Neural crest cell (in vitro differentiated cells): ENCODE measurements around the gene CYTH1. TPM values are rescaled to one million over a fixed set of nuclear protein-coding genes. Genes with fewer than 3 reads are reported as not detected.

ENCODE experiments used
- DNase-seq: peaks from one replicate; pipeline ENCODE4 v3.0.0; 2021; ENCODE audit warnings: low read depth, mixed read lengths, low spot score
- H3K27ac Mint-ChIP-seq: one replicate; pipeline ENCODE4 v1.8.0; 2021; ENCODE audit warnings: mild to moderate bottlenecking, mixed read lengths; ENCODE audit not compliant: unreplicated experiment
- H3K27me3 Mint-ChIP-seq: 2 replicates; pipeline ENCODE4 v1.8.0; 2021; ENCODE audit warnings: low read depth, mild to moderate bottlenecking, mixed read lengths
- H3K36me3 Mint-ChIP-seq: 2 replicates; pipeline ENCODE4 v1.8.0; 2021; ENCODE audit warnings: low read depth, mild to moderate bottlenecking, mixed read lengths
- H3K4me1 Mint-ChIP-seq: 2 replicates; pipeline ENCODE4 v1.8.0; 2021; ENCODE audit warnings: mixed read lengths
- H3K4me3 Mint-ChIP-seq: one replicate; pipeline ENCODE4 v1.8.0; 2021; ENCODE audit warnings: mild to moderate bottlenecking, mixed read lengths
- H3K9me3 Mint-ChIP-seq: 2 replicates; pipeline ENCODE4 v1.8.0; 2021; ENCODE audit warnings: mixed read lengths
- CTCF ChIP-seq: fragments of 200-600 bp; sonication (generic); conservative IDR thresholded peaks from 2 replicates; pipeline ENCODE4 v1.5.0; 2021; ENCODE audit warnings: antibody characterized with exemption, mild to moderate bottlenecking
- total RNA-seq: library from RNA; stranded (reverse); gene quantifications from 2 replicates; pipeline ENCODE4 v1.2.1, GENCODE V29; 2021

Gene CYTH1
- total RNA-seq, 1 donor from 2014 or later, result 26.8 TPM

- no peaks in the 10 kb centered on the region for H3K9me3 Mint-ChIP-seq
- no peaks in the 10 kb centered on the region for H3K36me3 Mint-ChIP-seq
- no peak overlapping the region for H3K4me3 Mint-ChIP-seq
- no peaks in the 10 kb centered on the region for H3K27me3 Mint-ChIP-seq
- H3K27ac Mint-ChIP-seq, result no peak overlapping the region
- H3K4me1 Mint-ChIP-seq, result no peaks in the 10 kb centered on the region
- TF ChIP-seq CTCF, result no peak
- DNase-seq, result no peak
Observed at GRCh38 chr17:78637643-78638420, 144.2 kb downstream of the CYTH1 start.

GRCh38 chr17:78637146-78637545 is 144.9 kb downstream of the CYTH1 start:
- no peaks in the 10 kb centered on the region for H3K9me3 Mint-ChIP-seq
- DNase-seq, result no peak
- H3K27ac Mint-ChIP-seq, result no peak overlapping the region
- H3K4me1 Mint-ChIP-seq, result no peaks in the 10 kb centered on the region
- no peak for TF ChIP-seq CTCF
- no peaks in the 10 kb centered on the region for H3K36me3 Mint-ChIP-seq
- H3K4me3 Mint-ChIP-seq, result no peak overlapping the region
- H3K27me3 Mint-ChIP-seq, result no peaks in the 10 kb centered on the region

- no peak overlapping the region for H3K27ac Mint-ChIP-seq
- no peak for TF ChIP-seq CTCF
- H3K9me3 Mint-ChIP-seq, result no peaks in the 10 kb centered on the region
- H3K27me3 Mint-ChIP-seq, result no peaks in the 10 kb centered on the region
- DNase-seq, result no peak
- H3K4me1 Mint-ChIP-seq, result no peaks in the 10 kb centered on the region
- H3K36me3 Mint-ChIP-seq, result no peaks in the 10 kb centered on the region
- no peak overlapping the region for H3K4me3 Mint-ChIP-seq
Observed at GRCh38 chr17:78634154-78634553, 147.9 kb downstream of the CYTH1 start.

DNA sequence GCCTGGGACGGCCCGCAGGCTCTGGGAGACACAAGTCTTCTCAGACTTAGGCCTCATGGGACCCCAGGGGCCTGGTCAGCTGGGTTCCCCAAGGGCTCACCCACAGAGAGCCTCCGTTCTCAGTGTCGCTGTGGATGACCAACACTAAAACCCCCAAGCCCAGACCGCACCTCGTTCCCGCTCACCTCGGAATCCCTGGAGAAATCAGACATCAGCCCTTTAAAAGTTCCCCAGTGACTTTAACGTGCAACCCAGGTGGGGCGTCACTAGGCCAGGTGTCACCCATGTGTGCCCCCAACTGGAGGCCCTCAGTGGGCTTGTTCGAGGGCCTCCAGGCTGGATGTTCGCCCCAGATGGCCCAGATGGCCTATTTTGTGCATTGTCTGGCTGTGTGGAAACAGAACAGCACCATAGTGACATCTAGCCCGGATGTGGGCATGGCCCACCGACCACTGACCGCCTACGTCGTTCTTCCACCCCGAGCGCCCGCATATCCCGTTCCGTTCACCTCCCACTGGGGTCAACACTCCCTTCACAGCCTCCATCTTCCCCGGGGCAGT is 152.6 kb downstream of the CYTH1 start:
- Mint-ChIP-seq H3K36me3 (no peaks in the 10 kb centered on the region), H3K9me3 (no peaks in the 10 kb centered on the region), H3K4me3 (no peak overlapping the region), H3K27me3 (no peaks in the 10 kb centered on the region), H3K27ac (no peak overlapping the region), H3K4me1 (no peaks in the 10 kb centered on the region)
- TF ChIP-seq CTCF, result no peak
- DNase-seq, result no peak

DNA sequence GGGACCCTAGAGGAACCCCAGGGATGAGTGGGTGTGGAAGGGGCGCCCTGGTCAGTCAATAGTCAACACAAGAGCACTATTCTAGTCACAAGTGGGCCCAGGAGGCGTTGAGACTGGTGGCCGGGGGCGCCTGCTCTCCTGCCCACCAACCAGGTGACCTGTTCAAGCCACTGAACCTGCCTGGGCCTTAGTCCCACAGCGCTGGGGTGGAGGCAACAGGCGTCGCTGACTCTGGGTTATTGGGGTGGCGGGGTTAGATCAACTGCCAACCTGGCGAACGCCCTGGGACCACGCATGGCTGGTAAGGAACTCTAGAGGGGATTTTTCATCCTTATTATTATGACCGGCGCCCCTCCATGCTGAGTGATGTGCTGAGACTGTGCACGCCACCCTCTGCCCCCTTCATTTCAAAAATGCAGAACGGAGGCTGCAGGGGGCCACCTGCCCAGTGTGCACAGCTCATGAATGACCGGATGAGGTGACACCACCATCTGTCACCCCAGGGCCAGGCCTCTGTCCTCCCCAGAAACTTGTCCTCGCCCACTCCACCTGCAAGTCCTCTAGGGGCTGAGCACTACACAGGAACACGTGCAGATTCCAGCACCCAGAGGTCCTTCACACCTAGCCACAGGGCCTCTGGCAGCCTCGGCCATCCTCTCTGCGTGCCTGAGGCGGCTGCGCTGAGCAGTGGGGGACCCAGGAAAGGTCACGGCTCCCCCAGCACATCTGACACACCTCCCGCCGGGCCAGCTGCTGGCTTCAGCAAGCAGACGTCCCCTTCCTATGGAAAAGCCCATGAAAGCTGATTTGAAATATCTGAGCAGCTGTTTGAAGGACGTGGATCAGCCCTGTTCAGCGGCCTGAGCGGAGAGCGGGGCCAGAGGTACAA is 153.3 kb downstream of the CYTH1 start:
- H3K27ac Mint-ChIP-seq, result no peak overlapping the region
- no peaks in the 10 kb centered on the region for H3K36me3 Mint-ChIP-seq
- no peaks in the 10 kb centered on the region for H3K9me3 Mint-ChIP-seq
- DNase-seq, result no peak
- no peaks in the 10 kb centered on the region for H3K27me3 Mint-ChIP-seq
- H3K4me1 Mint-ChIP-seq, result no peaks in the 10 kb centered on the region
- no peak overlapping the region for H3K4me3 Mint-ChIP-seq
- no peak for TF ChIP-seq CTCF
